BE2C (cell line): ENCODE measurements around the gene CCDC88C.

Source experiments
- DNase-seq: peaks from one replicate; pipeline ENCODE4 v3.0.0-alpha.2; 2020
- H3K27me3 ChIP-seq: fragments of 250-450 bp; sonication (Bioruptor Pico); 2 replicates; pipeline ENCODE4 v1.5.1; 2020; ENCODE audit warnings: mild to moderate bottlenecking
- H3K36me3 ChIP-seq: fragments of 250-450 bp; sonication (Bioruptor Pico); 2 replicates; pipeline ENCODE4 v1.5.1; 2020; ENCODE audit warnings: mild to moderate bottlenecking
- H3K4me1 ChIP-seq: fragments of 250-450 bp; sonication (Bioruptor Pico); 2 replicates; pipeline ENCODE4 v1.5.1; 2020
- H3K4me3 ChIP-seq: 2 replicates; pipeline ENCODE4 v1.5.1; 2011; ENCODE audit warnings: low read depth, low read length
- H3K9me3 ChIP-seq: fragments of 250-450 bp; sonication (Bioruptor Pico); 2 replicates; pipeline ENCODE4 v1.5.1; 2020
- CTCF ChIP-seq: IDR thresholded peaks from 2 replicates; pipeline ENCODE4 v1.5.1; 2012; ENCODE audit warnings: mild to moderate bottlenecking, low read depth, low read length

The CCDC88C gene

GRCh38 chr14:91418387-91419043, 895 bp upstream of the CCDC88C start:
- no peaks in the 10 kb centered on the region; the same call in 1 of the 2 replicates for H3K4me1 ChIP-seq
- H3K36me3 ChIP-seq: no peaks in the 10 kb centered on the region
- H3K4me3 ChIP-seq: peak overlapping the region; percentile 21
- peaks cover 31% of the 10 kb centered on the region for H3K27me3 ChIP-seq
- H3K9me3 ChIP-seq: no peaks in the 10 kb centered on the region; the same call in 1 of the 2 replicates
- peak; percentile 66 for DNase-seq
- TF ChIP-seq CTCF: peak; percentile 93

- Histone ChIP-seq H3K36me3 (no peaks in the 10 kb centered on the region), H3K4me3 (peak overlapping the region; percentile 21), H3K4me1 (no peaks in the 10 kb centered on the region; the same call in 1 of the 2 replicates), H3K27me3 (peaks cover 31% of the 10 kb centered on the region), H3K9me3 (no peaks in the 10 kb centered on the region; the same call in 1 of the 2 replicates)
- peak; percentile 52 for DNase-seq
- TF ChIP-seq CTCF: no peak
These were observed 365 bp upstream of the CCDC88C start for GRCh38 chr14:91417983-91418386.

- Histone ChIP-seq H3K27me3 (peaks cover 31% of the 10 kb centered on the region), H3K4me1 (no peaks in the 10 kb centered on the region; the same call in 1 of the 2 replicates), H3K4me3 (peak overlapping the region; percentile 59), H3K9me3 (no peaks in the 10 kb centered on the region; the same call in 1 of the 2 replicates), H3K36me3 (no peaks in the 10 kb centered on the region)
- TF ChIP-seq CTCF: no peak
- no peak for DNase-seq
These were observed 888 bp downstream of the CCDC88C start for GRCh38 chr14:91416744-91417119.

- no peaks in the 10 kb centered on the region; the same call in 1 of the 2 replicates for H3K4me1 ChIP-seq
- H3K4me3 ChIP-seq: no peak overlapping the region
- no peak for DNase-seq
These were observed 1.6 kb downstream of the CCDC88C start for GRCh38 chr14:91415794-91416743.

GRCh38 chr14:91414475-91414833, 3.2 kb downstream of the CCDC88C start:
- Histone ChIP-seq H3K36me3 (no peaks in the 10 kb centered on the region), H3K27me3 (peaks cover 30% of the 10 kb centered on the region), H3K4me3 (no peak overlapping the region), H3K9me3 (no peaks in the 10 kb centered on the region; the same call in 1 of the 2 replicates), H3K4me1 (no peaks in the 10 kb centered on the region; the same call in 1 of the 2 replicates)
- DNase-seq: no peak
- TF ChIP-seq CTCF: no peak

More at GRCh38 chr14:91415794-91416743, 1.6 kb downstream of the CCDC88C start:
- no peak for TF ChIP-seq CTCF
- H3K9me3 ChIP-seq: no peaks in the 10 kb centered on the region; the same call in 1 of the 2 replicates
- no peaks in the 10 kb centered on the region for H3K36me3 ChIP-seq
- peaks cover 31% of the 10 kb centered on the region for H3K27me3 ChIP-seq
